ENCODE data around the gene MAP10.

Gene MAP10

GRCh38 chr1:232854798-232855159 is 49.6 kb downstream of the MAP10 start:
- DNase-seq (ENCODE audit: low spot score) = no peak

- DNase-seq (ENCODE audit: low spot score) = no peak
Measured at GRCh38 chr1:232856541-232856940, 51.3 kb downstream of the MAP10 start.
